SK-N-SH treated with all-trans-retinoic acid at 6 μM for 48 hours (cell line): Measurements from ENCODE around the gene SLC13A3.

Source experiments
- ATAC-seq: fragments of 200-7000 bp; cut with Tn5 transposase; 3 replicates; pipeline ENCODE4 v1.9.1; 2020; ENCODE audit warnings: mild to moderate bottlenecking, moderate library complexity
- ARNTL ChIP-seq: fragments of 450-650 bp; formaldehyde crosslinking; IDR thresholded peaks from 2 replicates; pipeline ENCODE4 v1.5.0; 2020; ENCODE audit warnings: low read depth, mild to moderate bottlenecking, moderate library complexity, borderline replicate concordance
- BACH2 ChIP-seq: fragments of 250-450 bp; sonication (Bioruptor Pico); IDR thresholded peaks from 2 replicates; pipeline ENCODE4 v1.9.0; 2021; ENCODE audit warnings: mild to moderate bottlenecking, borderline replicate concordance
- CSDC2 ChIP-seq: fragments of 250-450 bp; sonication (Bioruptor Pico); IDR thresholded peaks from 2 replicates; pipeline ENCODE4 v1.5.0; 2020; ENCODE audit warnings: mild to moderate bottlenecking, moderate library complexity
- ESRRG ChIP-seq: fragments of 250-450 bp; sonication (Bioruptor Pico); IDR thresholded peaks from 2 replicates; pipeline ENCODE4 v1.6.1; 2021; ENCODE audit warnings: mild to moderate bottlenecking
- GLIS3 ChIP-seq: fragments of 250-450 bp; sonication (Bioruptor Pico); IDR thresholded peaks from 2 replicates; pipeline ENCODE4 v1.5.0; 2020; ENCODE audit warnings: mild to moderate bottlenecking, moderate library complexity
- ISL1 ChIP-seq: fragments of 250-450 bp; sonication (Bioruptor Pico); IDR thresholded peaks from 2 replicates; pipeline ENCODE4 v2.1.2; 2022; ENCODE audit warnings: mild to moderate bottlenecking, moderate library complexity
- OSR1 ChIP-seq: fragments of 250-450 bp; sonication (Bioruptor Pico); IDR thresholded peaks from 2 replicates; pipeline ENCODE4 v1.8.0; 2022; ENCODE audit warnings: moderate library complexity, mild to moderate bottlenecking, inconsistent platforms
- PPARA ChIP-seq: fragments of 250-450 bp; sonication (Bioruptor Pico); IDR thresholded peaks from 2 replicates; pipeline ENCODE4 v1.5.0; 2020; ENCODE audit warnings: mild to moderate bottlenecking, borderline replicate concordance
- RARB ChIP-seq: fragments of 250-450 bp; sonication (Bioruptor Pico); IDR thresholded peaks from 2 replicates; pipeline ENCODE4 v1.8.0; 2021; ENCODE audit warnings: mild to moderate bottlenecking, moderate library complexity
- SNAI2 ChIP-seq: fragments of 250-450 bp; sonication (Bioruptor Pico); IDR thresholded peaks from 2 replicates; pipeline ENCODE4 v1.5.0; 2020; ENCODE audit warnings: mild to moderate bottlenecking, moderate library complexity
- TCF4 ChIP-seq: fragments of 250-450 bp; sonication (Bioruptor Pico); IDR thresholded peaks from 2 replicates; pipeline ENCODE4 v1.8.0; 2021; ENCODE audit warnings: mild to moderate bottlenecking, moderate library complexity, borderline replicate concordance
- TOX ChIP-seq: fragments of 250-450 bp; sonication (Bioruptor Pico); IDR thresholded peaks from 2 replicates; pipeline ENCODE4 v1.8.0; 2021; ENCODE audit warnings: mild to moderate bottlenecking, moderate library complexity, borderline replicate concordance
- ZC3H10 ChIP-seq: fragments of 250-450 bp; sonication (Bioruptor Pico); IDR thresholded peaks from 2 replicates; pipeline ENCODE4 v1.5.1; 2021; ENCODE audit warnings: mild to moderate bottlenecking, moderate library complexity
- ZFP3 ChIP-seq: fragments of 250-450 bp; sonication (Bioruptor Pico); IDR thresholded peaks from 2 replicates; pipeline ENCODE4 v1.5.0; 2020; ENCODE audit warnings: mild to moderate bottlenecking, moderate library complexity
- ZFP30 ChIP-seq: fragments of 450-650 bp; formaldehyde crosslinking; IDR thresholded peaks from 2 replicates; pipeline ENCODE4 v1.5.0; 2022; ENCODE audit warnings: mild to moderate bottlenecking, moderate library complexity
- ZNF565 ChIP-seq: fragments of 450-650 bp; formaldehyde crosslinking; conservative IDR thresholded peaks from 2 replicates; pipeline ENCODE4 v1.5.0; 2020; ENCODE audit warnings: low read depth, mild to moderate bottlenecking, moderate library complexity
- ZNF70 ChIP-seq: fragments of 450-650 bp; formaldehyde crosslinking; IDR thresholded peaks from 2 replicates; pipeline ENCODE4 v1.5.0; 2020; ENCODE audit warnings: mild to moderate bottlenecking, moderate library complexity
- ZNF8 ChIP-seq: fragments of 450-650 bp; formaldehyde crosslinking; IDR thresholded peaks from 2 replicates; pipeline ENCODE4 v1.5.0; 2020; ENCODE audit warnings: mild to moderate bottlenecking, moderate library complexity
- TF ChIP-seq, protein P1 (sequence below): fragments of 250-450 bp; sonication (Bioruptor Pico); IDR thresholded peaks from 2 replicates; pipeline ENCODE4 v1.8.0; 2020; ENCODE audit warnings: mild to moderate bottlenecking, moderate library complexity, borderline replicate concordance
- TF ChIP-seq, protein P2 (sequence below): fragments of 250-450 bp; sonication (Bioruptor Pico); IDR thresholded peaks from 2 replicates; pipeline ENCODE4 v1.5.0; 2020; ENCODE audit warnings: mild to moderate bottlenecking, moderate library complexity
- TF ChIP-seq, protein P3 (sequence below): fragments of 250-450 bp; sonication (Bioruptor Pico); IDR thresholded peaks from 2 replicates; pipeline ENCODE4 v1.8.0; 2021; ENCODE audit warnings: low read depth, mild to moderate bottlenecking, moderate library complexity, borderline replicate concordance
- TF ChIP-seq, protein P4 (sequence below): fragments of 250-450 bp; sonication (Bioruptor Pico); IDR thresholded peaks from 2 replicates; pipeline ENCODE4 v1.5.1; 2020; ENCODE audit warnings: low read depth, mild to moderate bottlenecking, moderate library complexity
- TF ChIP-seq, protein P5 (sequence below): fragments of 250-450 bp; sonication (Bioruptor Pico); IDR thresholded peaks from 2 replicates; pipeline ENCODE4 v1.5.1; 2021; ENCODE audit warnings: mild to moderate bottlenecking, moderate library complexity

Gene SLC13A3

DNA sequence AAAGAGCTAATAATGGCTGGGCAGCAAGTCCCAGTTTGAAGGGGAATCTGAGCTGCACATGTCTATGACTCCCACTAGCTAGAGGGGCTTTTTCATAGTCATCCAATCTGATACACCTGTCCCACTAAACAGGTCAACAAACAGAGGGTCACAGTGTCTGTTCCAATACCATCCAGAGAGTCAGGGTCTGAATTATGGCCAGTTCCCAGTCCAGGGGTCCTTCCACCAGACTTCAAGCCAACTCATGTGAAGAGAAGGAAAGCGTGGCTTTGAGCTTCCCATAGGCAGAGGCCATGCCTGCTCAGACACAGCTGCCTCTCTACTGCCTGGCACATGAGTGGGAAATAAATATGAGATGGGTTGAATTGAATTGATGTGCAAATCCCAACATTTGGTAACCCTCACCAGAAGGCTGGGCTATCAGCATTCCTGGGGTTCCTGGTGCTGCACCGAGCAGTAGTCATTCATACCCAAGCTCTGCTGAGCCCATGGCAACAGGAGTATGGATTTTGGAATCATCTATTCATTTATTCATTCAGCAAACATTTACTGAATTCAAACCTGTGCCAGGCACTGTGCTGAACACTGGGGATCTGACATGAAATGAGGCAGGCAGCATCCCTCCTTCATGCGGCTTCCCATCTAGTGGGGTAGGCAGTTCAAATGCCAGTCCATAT is 20.7 kb upstream of the SLC13A3 start:
- no peak for ATAC-seq
- TF ChIP-seq OSR1 (CRISPR knock-in tag) (no peak), ISL1 (CRISPR knock-in tag) (no peak), ZNF8 (no peak), ZNF565 (no peak), ZC3H10 (CRISPR knock-in tag) (no peak), ESRRG (CRISPR knock-in tag) (no peak), GLIS3 (CRISPR knock-in tag) (no peak), TOX (CRISPR knock-in tag) (no peak), PPARA (CRISPR knock-in tag) (no peak), TCF4 (no peak), RARB (CRISPR knock-in tag) (no peak), SNAI2 (no peak), BACH2 (CRISPR knock-in tag) (no peak), ZNF70 (CRISPR knock-in tag) (no peak), ZFP3 (CRISPR knock-in tag) (no peak), ARNTL (CRISPR knock-in tag) (no peak)
- TF ChIP-seq, protein P1, sequence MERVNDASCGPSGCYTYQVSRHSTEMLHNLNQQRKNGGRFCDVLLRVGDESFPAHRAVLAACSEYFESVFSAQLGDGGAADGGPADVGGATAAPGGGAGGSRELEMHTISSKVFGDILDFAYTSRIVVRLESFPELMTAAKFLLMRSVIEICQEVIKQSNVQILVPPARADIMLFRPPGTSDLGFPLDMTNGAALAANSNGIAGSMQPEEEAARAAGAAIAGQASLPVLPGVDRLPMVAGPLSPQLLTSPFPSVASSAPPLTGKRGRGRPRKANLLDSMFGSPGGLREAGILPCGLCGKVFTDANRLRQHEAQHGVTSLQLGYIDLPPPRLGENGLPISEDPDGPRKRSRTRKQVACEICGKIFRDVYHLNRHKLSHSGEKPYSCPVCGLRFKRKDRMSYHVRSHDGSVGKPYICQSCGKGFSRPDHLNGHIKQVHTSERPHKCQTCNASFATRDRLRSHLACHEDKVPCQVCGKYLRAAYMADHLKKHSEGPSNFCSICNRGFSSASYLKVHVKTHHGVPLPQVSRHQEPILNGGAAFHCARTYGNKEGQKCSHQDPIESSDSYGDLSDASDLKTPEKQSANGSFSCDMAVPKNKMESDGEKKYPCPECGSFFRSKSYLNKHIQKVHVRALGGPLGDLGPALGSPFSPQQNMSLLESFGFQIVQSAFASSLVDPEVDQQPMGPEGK (CRISPR knock-in tag): no peak
- TF ChIP-seq, protein P2, sequence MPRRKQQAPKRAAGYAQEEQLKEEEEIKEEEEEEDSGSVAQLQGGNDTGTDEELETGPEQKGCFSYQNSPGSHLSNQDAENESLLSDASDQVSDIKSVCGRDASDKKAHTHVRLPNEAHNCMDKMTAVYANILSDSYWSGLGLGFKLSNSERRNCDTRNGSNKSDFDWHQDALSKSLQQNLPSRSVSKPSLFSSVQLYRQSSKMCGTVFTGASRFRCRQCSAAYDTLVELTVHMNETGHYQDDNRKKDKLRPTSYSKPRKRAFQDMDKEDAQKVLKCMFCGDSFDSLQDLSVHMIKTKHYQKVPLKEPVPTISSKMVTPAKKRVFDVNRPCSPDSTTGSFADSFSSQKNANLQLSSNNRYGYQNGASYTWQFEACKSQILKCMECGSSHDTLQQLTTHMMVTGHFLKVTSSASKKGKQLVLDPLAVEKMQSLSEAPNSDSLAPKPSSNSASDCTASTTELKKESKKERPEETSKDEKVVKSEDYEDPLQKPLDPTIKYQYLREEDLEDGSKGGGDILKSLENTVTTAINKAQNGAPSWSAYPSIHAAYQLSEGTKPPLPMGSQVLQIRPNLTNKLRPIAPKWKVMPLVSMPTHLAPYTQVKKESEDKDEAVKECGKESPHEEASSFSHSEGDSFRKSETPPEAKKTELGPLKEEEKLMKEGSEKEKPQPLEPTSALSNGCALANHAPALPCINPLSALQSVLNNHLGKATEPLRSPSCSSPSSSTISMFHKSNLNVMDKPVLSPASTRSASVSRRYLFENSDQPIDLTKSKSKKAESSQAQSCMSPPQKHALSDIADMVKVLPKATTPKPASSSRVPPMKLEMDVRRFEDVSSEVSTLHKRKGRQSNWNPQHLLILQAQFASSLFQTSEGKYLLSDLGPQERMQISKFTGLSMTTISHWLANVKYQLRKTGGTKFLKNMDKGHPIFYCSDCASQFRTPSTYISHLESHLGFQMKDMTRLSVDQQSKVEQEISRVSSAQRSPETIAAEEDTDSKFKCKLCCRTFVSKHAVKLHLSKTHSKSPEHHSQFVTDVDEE (CRISPR knock-in tag): no peak
- TF ChIP-seq, protein P3, sequence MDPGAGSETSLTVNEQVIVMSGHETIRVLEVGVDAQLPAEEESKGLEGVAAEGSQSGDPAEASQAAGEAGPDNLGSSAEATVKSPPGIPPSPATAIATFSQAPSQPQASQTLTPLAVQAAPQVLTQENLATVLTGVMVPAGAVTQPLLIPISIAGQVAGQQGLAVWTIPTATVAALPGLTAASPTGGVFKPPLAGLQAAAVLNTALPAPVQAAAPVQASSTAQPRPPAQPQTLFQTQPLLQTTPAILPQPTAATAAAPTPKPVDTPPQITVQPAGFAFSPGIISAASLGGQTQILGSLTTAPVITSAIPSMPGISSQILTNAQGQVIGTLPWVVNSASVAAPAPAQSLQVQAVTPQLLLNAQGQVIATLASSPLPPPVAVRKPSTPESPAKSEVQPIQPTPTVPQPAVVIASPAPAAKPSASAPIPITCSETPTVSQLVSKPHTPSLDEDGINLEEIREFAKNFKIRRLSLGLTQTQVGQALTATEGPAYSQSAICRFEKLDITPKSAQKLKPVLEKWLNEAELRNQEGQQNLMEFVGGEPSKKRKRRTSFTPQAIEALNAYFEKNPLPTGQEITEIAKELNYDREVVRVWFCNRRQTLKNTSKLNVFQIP: no peak
- TF ChIP-seq, protein P4, sequence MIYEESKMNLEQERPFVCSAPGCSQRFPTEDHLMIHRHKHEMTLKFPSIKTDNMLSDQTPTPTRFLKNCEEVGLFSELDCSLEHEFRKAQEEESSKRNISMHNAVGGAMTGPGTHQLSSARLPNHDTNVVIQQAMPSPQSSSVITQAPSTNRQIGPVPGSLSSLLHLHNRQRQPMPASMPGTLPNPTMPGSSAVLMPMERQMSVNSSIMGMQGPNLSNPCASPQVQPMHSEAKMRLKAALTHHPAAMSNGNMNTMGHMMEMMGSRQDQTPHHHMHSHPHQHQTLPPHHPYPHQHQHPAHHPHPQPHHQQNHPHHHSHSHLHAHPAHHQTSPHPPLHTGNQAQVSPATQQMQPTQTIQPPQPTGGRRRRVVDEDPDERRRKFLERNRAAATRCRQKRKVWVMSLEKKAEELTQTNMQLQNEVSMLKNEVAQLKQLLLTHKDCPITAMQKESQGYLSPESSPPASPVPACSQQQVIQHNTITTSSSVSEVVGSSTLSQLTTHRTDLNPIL (CRISPR knock-in tag): no peak

DNA sequence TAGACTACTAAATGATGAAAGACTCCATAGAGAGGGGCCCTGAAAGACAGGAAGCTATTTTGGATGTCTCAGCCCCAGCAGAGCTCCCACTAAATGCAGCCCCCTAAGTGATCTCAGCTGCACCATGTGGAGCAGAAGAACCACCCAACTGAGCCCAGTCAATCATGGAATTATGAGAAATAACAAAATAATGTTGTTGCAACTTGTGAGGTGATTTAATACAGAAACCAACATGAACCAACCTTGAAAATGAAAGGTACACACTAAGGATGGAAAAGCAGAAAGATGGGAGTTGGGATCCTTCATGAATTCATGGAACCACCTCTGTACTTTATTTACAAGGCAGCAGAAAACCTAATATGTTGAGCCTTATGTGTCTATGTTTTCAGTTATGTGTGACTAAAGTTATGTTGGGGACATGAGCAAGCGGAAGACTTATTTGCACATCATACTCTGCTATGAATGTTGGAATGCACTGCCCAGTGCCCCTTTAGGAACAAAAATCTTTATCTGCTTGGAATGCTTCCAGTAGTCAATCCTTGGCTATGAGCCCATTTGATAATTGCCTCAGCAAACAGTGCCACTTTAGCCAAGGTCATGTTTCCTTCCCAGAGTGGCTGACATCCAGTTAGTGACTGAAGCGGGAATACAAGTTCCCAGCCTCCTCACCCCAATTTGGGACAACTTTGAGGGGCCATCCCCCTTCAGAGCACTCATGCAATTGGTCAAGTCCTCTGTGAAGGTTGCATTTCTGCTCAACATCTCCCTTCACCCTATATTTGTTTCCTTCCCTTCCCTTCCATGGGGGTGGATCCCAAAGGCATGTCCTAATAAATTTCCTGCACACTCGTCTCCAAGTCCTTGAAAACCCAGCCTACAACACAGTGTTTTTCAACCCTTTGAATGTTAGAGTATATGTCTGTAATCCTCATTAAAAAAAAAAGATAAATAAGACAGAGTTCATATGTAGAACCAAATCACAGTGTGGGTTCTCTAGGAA is 19.6 kb upstream of the SLC13A3 start:
- TF ChIP-seq ZNF70 (CRISPR knock-in tag) (no peak), OSR1 (CRISPR knock-in tag) (no peak), ARNTL (CRISPR knock-in tag) (no peak), TCF4 (no peak), ISL1 (CRISPR knock-in tag) (no peak), ZNF8 (no peak), CSDC2 (CRISPR knock-in tag) (no peak), BACH2 (CRISPR knock-in tag) (no peak), TOX (CRISPR knock-in tag) (no peak), GLIS3 (CRISPR knock-in tag) (no peak), ZFP30 (CRISPR knock-in tag) (no peak), SNAI2 (no peak), ZFP3 (CRISPR knock-in tag) (no peak)
- TF ChIP-seq, protein P5, sequence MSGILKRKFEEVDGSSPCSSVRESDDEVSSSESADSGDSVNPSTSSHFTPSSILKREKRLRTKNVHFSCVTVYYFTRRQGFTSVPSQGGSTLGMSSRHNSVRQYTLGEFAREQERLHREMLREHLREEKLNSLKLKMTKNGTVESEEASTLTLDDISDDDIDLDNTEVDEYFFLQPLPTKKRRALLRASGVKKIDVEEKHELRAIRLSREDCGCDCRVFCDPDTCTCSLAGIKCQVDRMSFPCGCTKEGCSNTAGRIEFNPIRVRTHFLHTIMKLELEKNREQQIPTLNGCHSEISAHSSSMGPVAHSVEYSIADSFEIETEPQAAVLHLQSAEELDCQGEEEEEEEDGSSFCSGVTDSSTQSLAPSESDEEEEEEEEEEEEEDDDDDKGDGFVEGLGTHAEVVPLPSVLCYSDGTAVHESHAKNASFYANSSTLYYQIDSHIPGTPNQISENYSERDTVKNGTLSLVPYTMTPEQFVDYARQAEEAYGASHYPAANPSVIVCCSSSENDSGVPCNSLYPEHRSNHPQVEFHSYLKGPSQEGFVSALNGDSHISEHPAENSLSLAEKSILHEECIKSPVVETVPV (CRISPR knock-in tag): no peak
- TF ChIP-seq, protein P4 (CRISPR knock-in tag): no peak
- TF ChIP-seq, protein P2 (CRISPR knock-in tag): no peak
- no peak for ATAC-seq
